GM12878 (cell line): Measurements from ENCODE around the gene VLDLR. TPM values are rescaled to one million over a fixed set of nuclear protein-coding genes. Genes with fewer than 3 reads are reported as not detected.
A peak's percentile ranks its signal among the peaks of the same experiment; 100 is the strongest.

Source experiments
- BHLHE40 ChIP-seq, 2 experiments: fragments of 450-650 bp in 1 of 2; IDR thresholded peaks; 2 replicates each; pipeline ENCODE4 v1.6.1; 2011 to 2017; ENCODE audit warnings: low read depth in 2 of 2, borderline replicate concordance in 1 of 2, improper control_type of control experiment in 1 of 2, low read length in 1 of 2, mild to moderate bottlenecking in 1 of 2
- HDGF ChIP-seq: fragments of 450-650 bp; IDR thresholded peaks from 2 replicates; pipeline ENCODE4 v1.6.1; 2016; ENCODE audit warnings: antibody characterized with exemption
- IKZF1 ChIP-seq: fragments of 450-650 bp; conservative IDR thresholded peaks from 2 replicates; pipeline ENCODE4 v1.6.1; 2017; ENCODE audit warnings: antibody characterized with exemption, mild to moderate bottlenecking
- IRF4 ChIP-seq: IDR thresholded peaks from 2 replicates; pipeline ENCODE4 v1.6.1; 2011; ENCODE audit warnings: low read depth, low read length
- KAT2A ChIP-seq: conservative IDR thresholded peaks from 2 replicates; pipeline ENCODE4 v1.6.1; 2011; ENCODE audit warnings: low read depth, low read length; ENCODE audit not compliant: control insufficient read depth
- MTA2 ChIP-seq: fragments of 450-650 bp; IDR thresholded peaks from 2 replicates; pipeline ENCODE4 v1.6.1; 2016; ENCODE audit warnings: low read depth, mild to moderate bottlenecking, moderate library complexity
- MYC ChIP-seq: IDR thresholded peaks from 2 replicates; pipeline ENCODE4 v1.6.1; 2011; ENCODE audit warnings: mild to moderate bottlenecking, low read length, moderate library complexity, inconsistent platforms; ENCODE audit not compliant: insufficient read depth, insufficient replicate concordance, insufficient read length, severe bottlenecking
- NRF1 ChIP-seq: conservative IDR thresholded peaks from 2 replicates; pipeline ENCODE4 v1.6.1; 2011; ENCODE audit warnings: mild to moderate bottlenecking, low read depth, low read length, improper control_type of control experiment
- PML ChIP-seq: IDR thresholded peaks from 2 replicates; pipeline ENCODE4 v1.6.1; 2012; ENCODE audit warnings: low read length, inconsistent platforms
- RBBP5 ChIP-seq: fragments of 200-600 bp; sonication (generic); conservative IDR thresholded peaks from 2 replicates; pipeline ENCODE4 v1.6.1; 2016
- SMARCA5 ChIP-seq: fragments of 450-650 bp; IDR thresholded peaks from 2 replicates; pipeline ENCODE4 v1.6.1; 2017; ENCODE audit warnings: mild to moderate bottlenecking
- SREBF1 ChIP-seq: IDR thresholded peaks from 2 replicates; pipeline ENCODE4 v1.6.1; 2012; ENCODE audit warnings: mild to moderate bottlenecking, low read length
- ZNF217 ChIP-seq: fragments of 450-650 bp; IDR thresholded peaks from 2 replicates; pipeline ENCODE4 v1.6.1; 2017; ENCODE audit warnings: antibody characterized with exemption, mild to moderate bottlenecking
- ZNF274 ChIP-seq: IDR thresholded peaks from one replicate; pipeline ENCODE4 v1.8.0; 2011; ENCODE audit not compliant: insufficient read length, insufficient read depth
- ZSCAN29 ChIP-seq: fragments of 450-650 bp; IDR thresholded peaks from 2 replicates; pipeline ENCODE4 v1.6.1; 2017; ENCODE audit warnings: mild to moderate bottlenecking, moderate library complexity
- polyA plus RNA-seq, 11 experiments: library from polyadenylated mRNA; depleted of rRNA in 4 of 11; unstranded in 6 of 11; stranded (reverse) in 5 of 11; fragments of >200 nt; fragmentation: Nextera tagmentation in 4 of 11; fragmentation: Illumina TruSeq in 1 of 11; extraction: Ambion mirVana in 4 of 11; extraction: Trizol in 1 of 11; gene quantifications; 1 replicate in 1 of 11; 2 replicates in 10 of 11; pipeline versions ENCODE4 v1.2.1 to v1.2.3, GENCODE V29; 2011 to 2016; ENCODE audit warnings: inconsistent platforms in 2 of 11, missing spikeins in 2 of 11, low read depth in 1 of 11
- total RNA-seq, 4 experiments: library from RNA; depleted of rRNA in 3 of 4; stranded (reverse); fragments of >200 nt in 3 of 4; fragmentation: Illumina TruSeq in 1 of 4; extraction: Trizol in 1 of 4; gene quantifications; 2 replicates each; pipeline versions ENCODE4 v1.2.1 to v1.2.3, GENCODE V29; 2013 to 2021
- TF ChIP-seq, protein P1 (sequence below): fragments of 450-650 bp; IDR thresholded peaks from 2 replicates; pipeline ENCODE4 v1.6.1; 2018; ENCODE audit warnings: mild to moderate bottlenecking, low read depth, moderate library complexity; ENCODE audit not compliant: partially characterized antibody
- TF ChIP-seq, protein P2 (sequence below): IDR thresholded peaks from 2 replicates; pipeline ENCODE4 v1.6.1; 2011; ENCODE audit warnings: borderline replicate concordance, low read depth, mild to moderate bottlenecking, moderate library complexity, low read length; ENCODE audit not compliant: insufficient read depth, poor library complexity, severe bottlenecking
- TF ChIP-seq, protein P3 (sequence below): fragments of 450-650 bp; IDR thresholded peaks from 2 replicates; pipeline ENCODE4 v1.6.1; 2017; ENCODE audit warnings: mild to moderate bottlenecking, moderate library complexity
- TF ChIP-seq, protein P4 (sequence below): fragments of 450-650 bp; IDR thresholded peaks from 2 replicates; pipeline ENCODE4 v1.6.1; 2018; ENCODE audit warnings: borderline replicate concordance, mild to moderate bottlenecking; ENCODE audit not compliant: partially characterized antibody

The VLDLR gene
- total and polyA plus RNA-seq, 10 of the 15 experiments (the other 5 are each of a cell fraction or from before 2014, with no cell fraction given): 0.14 to 5.9 (median 0.57) TPM

DNA sequence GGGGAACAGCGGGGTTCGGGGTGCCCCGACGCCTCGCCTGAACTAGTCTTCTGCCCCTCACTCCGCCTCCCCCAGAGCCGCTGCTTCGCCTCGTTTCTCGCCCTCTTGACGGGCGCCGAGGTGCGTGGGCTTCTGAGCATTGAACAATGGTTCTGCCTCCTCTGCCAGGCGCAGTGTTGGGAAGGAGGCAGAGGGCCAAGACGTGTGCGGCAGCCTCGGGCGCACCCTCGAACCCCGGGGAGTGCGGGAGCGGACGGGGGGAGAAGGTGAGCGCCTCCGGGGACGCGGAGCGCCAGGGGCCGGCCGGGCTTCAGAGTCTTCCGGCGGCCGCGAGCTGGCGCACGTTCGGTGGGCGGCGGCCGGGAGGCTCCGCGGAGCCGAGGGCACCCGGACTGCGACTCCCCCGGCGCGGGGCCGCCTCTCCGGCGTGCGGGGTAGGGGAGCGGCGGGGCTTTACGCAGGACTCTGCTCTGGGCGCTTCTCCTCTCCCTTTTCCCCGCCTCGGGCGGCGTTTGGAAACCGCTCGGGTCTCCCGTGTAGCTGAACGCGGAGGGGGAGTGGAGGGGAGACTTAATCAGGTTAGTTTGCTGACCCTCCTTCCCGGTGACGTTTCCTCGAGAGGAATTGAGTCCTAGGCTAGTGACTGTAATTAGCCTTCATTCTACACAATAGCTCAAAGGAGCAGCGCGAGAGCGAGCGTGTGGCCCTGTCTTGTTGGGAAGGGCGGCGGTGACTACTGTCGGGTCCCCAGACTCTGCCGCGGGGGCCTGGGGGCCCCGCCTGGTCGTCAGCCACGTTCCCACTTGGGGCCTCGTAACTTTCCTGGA lies 1.1 kb downstream of the VLDLR start (continued):
- TF ChIP-seq BHLHE40 (IDR thresholded peaks at IDR 0.05; ENCODE audit: borderline replicate concordance in 1 of 2, low read depth in 2 of 2, low read length in 1 of 2) (peak in 1 of 2 experiments; percentile 70; a peak in 2 of 4 replicates), RBBP5 (no peak), IKZF1 (peak; percentile 85), ZNF274 (no peak), PML (no peak), MTA2 (no peak), SREBF1 (no peak), KAT2A (no peak), SMARCA5 (no peak), ZNF217 (peak; percentile 19; the same call in 1 of the 2 replicates), MYC (no peak), IRF4 (no peak), HDGF (no peak), NRF1 (no peak), ZSCAN29 (0 out of 2 replicates have a peak, but pooled peaks have one; percentile 28)
- TF ChIP-seq, protein P1, sequence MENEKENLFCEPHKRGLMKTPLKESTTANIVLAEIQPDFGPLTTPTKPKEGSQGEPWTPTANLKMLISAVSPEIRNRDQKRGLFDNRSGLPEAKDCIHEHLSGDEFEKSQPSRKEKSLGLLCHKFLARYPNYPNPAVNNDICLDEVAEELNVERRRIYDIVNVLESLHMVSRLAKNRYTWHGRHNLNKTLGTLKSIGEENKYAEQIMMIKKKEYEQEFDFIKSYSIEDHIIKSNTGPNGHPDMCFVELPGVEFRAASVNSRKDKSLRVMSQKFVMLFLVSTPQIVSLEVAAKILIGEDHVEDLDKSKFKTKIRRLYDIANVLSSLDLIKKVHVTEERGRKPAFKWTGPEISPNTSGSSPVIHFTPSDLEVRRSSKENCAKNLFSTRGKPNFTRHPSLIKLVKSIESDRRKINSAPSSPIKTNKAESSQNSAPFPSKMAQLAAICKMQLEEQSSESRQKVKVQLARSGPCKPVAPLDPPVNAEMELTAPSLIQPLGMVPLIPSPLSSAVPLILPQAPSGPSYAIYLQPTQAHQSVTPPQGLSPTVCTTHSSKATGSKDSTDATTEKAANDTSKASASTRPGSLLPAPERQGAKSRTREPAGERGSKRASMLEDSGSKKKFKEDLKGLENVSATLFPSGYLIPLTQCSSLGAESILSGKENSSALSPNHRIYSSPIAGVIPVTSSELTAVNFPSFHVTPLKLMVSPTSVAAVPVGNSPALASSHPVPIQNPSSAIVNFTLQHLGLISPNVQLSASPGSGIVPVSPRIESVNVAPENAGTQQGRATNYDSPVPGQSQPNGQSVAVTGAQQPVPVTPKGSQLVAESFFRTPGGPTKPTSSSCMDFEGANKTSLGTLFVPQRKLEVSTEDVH: no peak
- TF ChIP-seq, protein P2, sequence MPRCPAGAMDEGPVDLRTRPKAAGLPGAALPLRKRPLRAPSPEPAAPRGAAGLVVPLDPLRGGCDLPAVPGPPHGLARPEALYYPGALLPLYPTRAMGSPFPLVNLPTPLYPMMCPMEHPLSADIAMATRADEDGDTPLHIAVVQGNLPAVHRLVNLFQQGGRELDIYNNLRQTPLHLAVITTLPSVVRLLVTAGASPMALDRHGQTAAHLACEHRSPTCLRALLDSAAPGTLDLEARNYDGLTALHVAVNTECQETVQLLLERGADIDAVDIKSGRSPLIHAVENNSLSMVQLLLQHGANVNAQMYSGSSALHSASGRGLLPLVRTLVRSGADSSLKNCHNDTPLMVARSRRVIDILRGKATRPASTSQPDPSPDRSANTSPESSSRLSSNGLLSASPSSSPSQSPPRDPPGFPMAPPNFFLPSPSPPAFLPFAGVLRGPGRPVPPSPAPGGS: no peak
- TF ChIP-seq, protein P3, sequence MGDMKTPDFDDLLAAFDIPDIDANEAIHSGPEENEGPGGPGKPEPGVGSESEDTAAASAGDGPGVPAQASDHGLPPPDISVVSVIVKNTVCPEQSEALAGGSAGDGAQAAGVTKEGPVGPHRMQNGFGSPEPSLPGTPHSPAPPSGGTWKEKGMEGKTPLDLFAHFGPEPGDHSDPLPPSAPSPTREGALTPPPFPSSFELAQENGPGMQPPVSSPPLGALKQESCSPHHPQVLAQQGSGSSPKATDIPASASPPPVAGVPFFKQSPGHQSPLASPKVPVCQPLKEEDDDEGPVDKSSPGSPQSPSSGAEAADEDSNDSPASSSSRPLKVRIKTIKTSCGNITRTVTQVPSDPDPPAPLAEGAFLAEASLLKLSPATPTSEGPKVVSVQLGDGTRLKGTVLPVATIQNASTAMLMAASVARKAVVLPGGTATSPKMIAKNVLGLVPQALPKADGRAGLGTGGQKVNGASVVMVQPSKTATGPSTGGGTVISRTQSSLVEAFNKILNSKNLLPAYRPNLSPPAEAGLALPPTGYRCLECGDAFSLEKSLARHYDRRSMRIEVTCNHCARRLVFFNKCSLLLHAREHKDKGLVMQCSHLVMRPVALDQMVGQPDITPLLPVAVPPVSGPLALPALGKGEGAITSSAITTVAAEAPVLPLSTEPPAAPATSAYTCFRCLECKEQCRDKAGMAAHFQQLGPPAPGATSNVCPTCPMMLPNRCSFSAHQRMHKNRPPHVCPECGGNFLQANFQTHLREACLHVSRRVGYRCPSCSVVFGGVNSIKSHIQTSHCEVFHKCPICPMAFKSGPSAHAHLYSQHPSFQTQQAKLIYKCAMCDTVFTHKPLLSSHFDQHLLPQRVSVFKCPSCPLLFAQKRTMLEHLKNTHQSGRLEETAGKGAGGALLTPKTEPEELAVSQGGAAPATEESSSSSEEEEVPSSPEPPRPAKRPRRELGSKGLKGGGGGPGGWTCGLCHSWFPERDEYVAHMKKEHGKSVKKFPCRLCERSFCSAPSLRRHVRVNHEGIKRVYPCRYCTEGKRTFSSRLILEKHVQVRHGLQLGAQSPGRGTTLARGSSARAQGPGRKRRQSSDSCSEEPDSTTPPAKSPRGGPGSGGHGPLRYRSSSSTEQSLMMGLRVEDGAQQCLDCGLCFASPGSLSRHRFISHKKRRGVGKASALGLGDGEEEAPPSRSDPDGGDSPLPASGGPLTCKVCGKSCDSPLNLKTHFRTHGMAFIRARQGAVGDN: no peak
- TF ChIP-seq, protein P4, sequence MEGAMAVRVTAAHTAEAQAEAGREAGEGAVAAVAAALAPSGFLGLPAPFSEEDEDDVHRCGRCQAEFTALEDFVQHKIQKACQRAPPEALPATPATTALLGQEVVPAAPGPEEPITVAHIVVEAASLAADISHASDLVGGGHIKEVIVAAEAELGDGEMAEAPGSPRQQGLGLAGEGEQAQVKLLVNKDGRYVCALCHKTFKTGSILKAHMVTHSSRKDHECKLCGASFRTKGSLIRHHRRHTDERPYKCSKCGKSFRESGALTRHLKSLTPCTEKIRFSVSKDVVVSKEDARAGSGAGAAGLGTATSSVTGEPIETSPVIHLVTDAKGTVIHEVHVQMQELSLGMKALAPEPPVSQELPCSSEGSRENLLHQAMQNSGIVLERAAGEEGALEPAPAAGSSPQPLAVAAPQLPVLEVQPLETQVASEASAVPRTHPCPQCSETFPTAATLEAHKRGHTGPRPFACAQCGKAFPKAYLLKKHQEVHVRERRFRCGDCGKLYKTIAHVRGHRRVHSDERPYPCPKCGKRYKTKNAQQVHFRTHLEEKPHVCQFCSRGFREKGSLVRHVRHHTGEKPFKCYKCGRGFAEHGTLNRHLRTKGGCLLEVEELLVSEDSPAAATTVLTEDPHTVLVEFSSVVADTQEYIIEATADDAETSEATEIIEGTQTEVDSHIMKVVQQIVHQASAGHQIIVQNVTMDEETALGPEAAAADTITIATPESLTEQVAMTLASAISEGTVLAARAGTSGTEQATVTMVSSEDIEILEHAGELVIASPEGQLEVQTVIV: no peak
